Neuron (in vitro differentiated cells): ENCODE data around the gene LIPG.

Source experiments
- H2AFZ ChIP-seq: one replicate; pipeline ENCODE4 v1.6.1; 2013; ENCODE audit warnings: low read depth, mild to moderate bottlenecking, inconsistent platforms, low read length, moderate library complexity
- H3K27me3 ChIP-seq: one replicate; pipeline ENCODE4 v1.6.1; 2013; ENCODE audit warnings: low read length; ENCODE audit not compliant: insufficient read depth
- H3K36me3 ChIP-seq: one replicate; pipeline ENCODE4 v1.6.1; 2013; ENCODE audit warnings: low read length; ENCODE audit not compliant: insufficient read depth
- H3K4me1 ChIP-seq: one replicate; pipeline ENCODE4 v1.6.1; 2013; ENCODE audit warnings: low read length; ENCODE audit not compliant: insufficient read depth
- H3K4me3 ChIP-seq: 2 replicates; pipeline ENCODE4 v1.5.1; 2013; ENCODE audit warnings: mild to moderate bottlenecking, low read length, moderate library complexity
- H3K9me3 ChIP-seq: one replicate; pipeline ENCODE4 v1.6.1; 2013; ENCODE audit warnings: low read length

The LIPG gene

GRCh38 chr18:49646873-49647272 lies 85.0 kb downstream of the LIPG start:
- no peak overlapping the region for H2AFZ ChIP-seq
- no peaks in the 10 kb centered on the region for H3K9me3 ChIP-seq
- no peak overlapping the region for H3K4me3 ChIP-seq
- H3K36me3 ChIP-seq = no peaks in the 10 kb centered on the region
- H3K4me1 ChIP-seq = peaks cover 15% of the 10 kb centered on the region
- H3K27me3 ChIP-seq = no peaks in the 10 kb centered on the region

- H3K27me3 ChIP-seq = no peaks in the 10 kb centered on the region
- H3K4me1 ChIP-seq = peaks cover 15% of the 10 kb centered on the region
- H2AFZ ChIP-seq = no peak overlapping the region
- H3K36me3 ChIP-seq = no peaks in the 10 kb centered on the region
- no peaks in the 10 kb centered on the region for H3K9me3 ChIP-seq
- H3K4me3 ChIP-seq = no peak overlapping the region
These were observed 85.8 kb downstream of the LIPG start for GRCh38 chr18:49647496-49648168.

GRCh38 chr18:49648326-49648725 lies 86.5 kb downstream of the LIPG start:
- H3K36me3 ChIP-seq = no peaks in the 10 kb centered on the region
- H3K9me3 ChIP-seq = no peaks in the 10 kb centered on the region
- H2AFZ ChIP-seq = no peak overlapping the region
- H3K4me3 ChIP-seq = no peak overlapping the region
- no peaks in the 10 kb centered on the region for H3K27me3 ChIP-seq
- peaks cover 20% of the 10 kb centered on the region for H3K4me1 ChIP-seq
